Kidney (tissue), 14 donors: Measurements from ENCODE around the gene HSD17B12. TPM values are rescaled to one million over a fixed set of nuclear protein-coding genes. Genes with fewer than 3 reads are reported as not detected.

Experiments
- DNase-seq, 5 donors: peaks; one replicate each; pipeline ENCODE4 v3.0.0-alpha.2; 2013 to 2020
- FAIRE-seq: peaks from 2 replicates; lab custom pipeline; 2012; peaks lifted over from hg19 to GRCh38; lab: Jason Lieb, UNC
- H3K27ac ChIP-seq, 2 donors: one replicate each; pipeline ENCODE4 v1.7.0; 2013; ENCODE audit warnings: low read depth in 2 of 2, low read length in 2 of 2, inconsistent platforms in 1 of 2
- H3K27me3 ChIP-seq: one replicate; pipeline ENCODE4 v1.7.1; 2013; ENCODE audit warnings: low read length, inconsistent platforms; ENCODE audit not compliant: control insufficient read depth, insufficient read depth
- H3K36me3 ChIP-seq, 3 donors: one replicate each; pipeline versions ENCODE4 v1.7.0 to v1.7.1; 2013; ENCODE audit warnings: low read length in 3 of 3, control low read depth in 1 of 3, inconsistent platforms in 1 of 3; ENCODE audit not compliant: insufficient read depth in 3 of 3, control insufficient read depth in 2 of 3
- H3K4me1 ChIP-seq, 3 donors: one replicate each; pipeline versions ENCODE4 v1.7.0 to v1.7.1; 2013; ENCODE audit warnings: low read length in 3 of 3, inconsistent platforms in 1 of 3, low read depth in 1 of 3; ENCODE audit not compliant: control insufficient read depth in 2 of 3, insufficient read depth in 2 of 3
- H3K4me3 ChIP-seq, 3 donors: one replicate each; pipeline versions ENCODE4 v1.7.0 to v1.8.1; 2013; ENCODE audit warnings: low read length in 3 of 3, control low read depth in 1 of 3, inconsistent platforms in 1 of 3
- H3K9ac ChIP-seq, 3 donors: one replicate each; pipeline versions ENCODE4 v1.7.0 to v1.7.1; 2013; ENCODE audit warnings: low read length in 3 of 3, control low read depth in 1 of 3, inconsistent platforms in 1 of 3
- H3K9me3 ChIP-seq, 3 donors: one replicate each; pipeline versions ENCODE4 v1.7.0 to v1.7.1; 2013; ENCODE audit warnings: low read length in 3 of 3, control low read depth in 1 of 3, inconsistent platforms in 1 of 3; ENCODE audit not compliant: control insufficient read depth in 2 of 3, insufficient read depth in 1 of 3
- intact Hi-C: fragments of 100-400 bp; cut with DNase I; formaldehyde crosslinking; loops from one replicate; pipeline ENCODE4 v1.11.1; 2022
- polyA plus RNA-seq: library from polyadenylated mRNA; stranded (reverse); fragments of 350-450 nt; fragmentation: Illumina TruSeq; extraction: RNeasy Lipid Tissue Mini Kit (QIAGEN cat#74804); gene quantifications from one replicate; pipeline ENCODE4 v1.2.3, GENCODE V29; 2014; ENCODE audit warnings: low read depth, low replicate concordance; ENCODE audit not compliant: insufficient read depth
- total RNA-seq: library from RNA; stranded (reverse); fragmentation: NEBNext Ultra II Directional; extraction: Animal tissue kit (Norgen Biotek cat#: 25700); gene quantifications from one replicate; pipeline ENCODE4 v1.2.1, GENCODE V29; 2021
- TF ChIP-seq, protein P1 (sequence below): IDR thresholded peaks from 3 replicates; pipeline ENCODE4 v1.5.1; 2012; ENCODE audit warnings: mild to moderate bottlenecking, moderate library complexity, borderline replicate concordance; ENCODE audit not compliant: insufficient read depth; ENCODE audit errors: extremely low read depth
- donor health status: control.
- donor health status: control.
- donor health status: control.
- donor health status: control.
- donor health status: control.
- donor health status: DM: yes; HTN: yes; CAD: no.
- donor health status: Normal renal cell carcinoma (clear cell type).

Gene HSD17B12
- total and polyA plus RNA-seq, 2 donors from 2014 or later = 76.9 to 100 TPM

DNA sequence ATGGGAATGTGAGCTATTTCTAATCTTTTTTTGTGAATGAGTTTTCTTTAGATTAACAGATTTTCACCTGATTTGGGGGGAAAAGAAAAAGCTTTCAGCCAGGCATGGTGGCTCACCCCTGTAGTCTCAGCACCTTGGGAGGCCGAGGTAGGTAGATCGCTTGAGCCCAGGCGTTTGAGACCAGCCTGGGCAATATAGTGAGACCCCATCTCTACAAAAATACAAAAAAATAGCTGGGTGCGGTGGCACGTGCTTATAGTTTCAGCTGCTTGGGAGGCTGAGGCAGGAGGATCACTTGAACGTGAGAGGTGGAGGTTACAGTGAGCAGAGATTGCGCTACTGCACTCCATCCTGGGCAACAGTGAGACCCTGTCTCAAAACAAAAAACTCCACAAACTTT is 92.2 kb downstream of the HSD17B12 start:
- intact Hi-C loops = no loop called here
- no peak for DNase-seq
- Histone ChIP-seq H3K9me3 (no peaks in the 10 kb centered on the region), H3K27ac (no peak overlapping the region), H3K4me3 (no peak overlapping the region), H3K9ac (no peak overlapping the region), H3K27me3 (no peaks in the 10 kb centered on the region), H3K36me3 (peaks cover 0 to 2% (median 0%) of the 10 kb centered on the region in 3 donors), H3K4me1 (no peaks in the 10 kb centered on the region)
- TF ChIP-seq, protein P1, sequence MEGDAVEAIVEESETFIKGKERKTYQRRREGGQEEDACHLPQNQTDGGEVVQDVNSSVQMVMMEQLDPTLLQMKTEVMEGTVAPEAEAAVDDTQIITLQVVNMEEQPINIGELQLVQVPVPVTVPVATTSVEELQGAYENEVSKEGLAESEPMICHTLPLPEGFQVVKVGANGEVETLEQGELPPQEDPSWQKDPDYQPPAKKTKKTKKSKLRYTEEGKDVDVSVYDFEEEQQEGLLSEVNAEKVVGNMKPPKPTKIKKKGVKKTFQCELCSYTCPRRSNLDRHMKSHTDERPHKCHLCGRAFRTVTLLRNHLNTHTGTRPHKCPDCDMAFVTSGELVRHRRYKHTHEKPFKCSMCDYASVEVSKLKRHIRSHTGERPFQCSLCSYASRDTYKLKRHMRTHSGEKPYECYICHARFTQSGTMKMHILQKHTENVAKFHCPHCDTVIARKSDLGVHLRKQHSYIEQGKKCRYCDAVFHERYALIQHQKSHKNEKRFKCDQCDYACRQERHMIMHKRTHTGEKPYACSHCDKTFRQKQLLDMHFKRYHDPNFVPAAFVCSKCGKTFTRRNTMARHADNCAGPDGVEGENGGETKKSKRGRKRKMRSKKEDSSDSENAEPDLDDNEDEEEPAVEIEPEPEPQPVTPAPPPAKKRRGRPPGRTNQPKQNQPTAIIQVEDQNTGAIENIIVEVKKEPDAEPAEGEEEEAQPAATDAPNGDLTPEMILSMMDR = no peak
- FAIRE-seq = no peak

DNA sequence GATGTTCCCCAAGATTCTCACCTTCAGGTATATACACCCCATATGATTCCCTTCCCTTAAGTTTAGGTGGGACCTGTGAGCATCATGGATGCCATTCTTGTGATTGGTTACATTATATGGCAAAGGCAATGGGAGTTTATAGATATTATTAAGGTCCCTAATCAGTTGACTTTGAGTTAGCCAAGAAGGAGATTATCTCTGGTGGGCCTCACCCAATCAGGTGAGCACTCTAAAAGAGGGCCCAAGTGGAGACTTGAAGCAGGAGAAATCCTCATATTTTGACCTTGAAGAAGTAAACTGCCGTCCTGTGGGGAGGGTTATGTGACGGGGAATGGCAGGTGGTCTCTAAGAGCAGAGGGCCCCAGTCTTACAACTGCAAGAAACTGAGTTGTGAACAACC is 94.2 kb downstream of the HSD17B12 start:
- DNase-seq (no peak), FAIRE-seq (no peak)
- Histone ChIP-seq H3K4me3 (no peak overlapping the region), H3K27me3 (no peaks in the 10 kb centered on the region), H3K36me3 (peaks cover 0 to 2% (median 0%) of the 10 kb centered on the region in 3 donors), H3K27ac (no peak overlapping the region), H3K4me1 (no peaks in the 10 kb centered on the region), H3K9me3 (no peaks in the 10 kb centered on the region), H3K9ac (no peak overlapping the region)
- intact Hi-C loops = no loop called here
- TF ChIP-seq, protein P1 = no peak

DNA sequence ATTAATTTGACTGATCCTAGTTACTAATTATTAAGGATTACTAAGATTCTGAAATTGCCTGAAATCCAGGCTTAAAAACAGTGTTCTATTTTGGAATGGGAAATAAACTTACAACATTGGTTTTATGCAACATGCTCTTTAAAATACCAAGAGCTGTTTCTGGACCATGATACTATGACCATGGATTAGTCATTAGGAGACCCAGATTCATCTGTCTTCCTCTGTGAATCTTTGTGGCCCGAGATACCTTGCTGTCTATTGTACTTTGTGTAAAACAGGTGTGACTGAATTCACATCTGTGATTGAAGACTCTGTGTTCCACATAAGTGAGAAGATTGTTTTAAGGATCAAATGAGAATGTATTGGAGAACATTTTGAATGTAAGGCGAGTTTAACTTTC is 98.8 kb downstream of the HSD17B12 start:
- TF ChIP-seq, protein P1 = no peak
- Histone ChIP-seq H3K27ac (no peak overlapping the region), H3K36me3 (peaks cover 0 to 2% (median 0%) of the 10 kb centered on the region in 3 donors), H3K9me3 (peaks cover 0 to 2% (median 0%) of the 10 kb centered on the region in 3 donors), H3K27me3 (no peaks in the 10 kb centered on the region), H3K9ac (no peak overlapping the region), H3K4me1 (no peaks in the 10 kb centered on the region), H3K4me3 (no peak overlapping the region)
- intact Hi-C loops = no loop called here
- FAIRE-seq (no peak), DNase-seq (no peak)

DNA sequence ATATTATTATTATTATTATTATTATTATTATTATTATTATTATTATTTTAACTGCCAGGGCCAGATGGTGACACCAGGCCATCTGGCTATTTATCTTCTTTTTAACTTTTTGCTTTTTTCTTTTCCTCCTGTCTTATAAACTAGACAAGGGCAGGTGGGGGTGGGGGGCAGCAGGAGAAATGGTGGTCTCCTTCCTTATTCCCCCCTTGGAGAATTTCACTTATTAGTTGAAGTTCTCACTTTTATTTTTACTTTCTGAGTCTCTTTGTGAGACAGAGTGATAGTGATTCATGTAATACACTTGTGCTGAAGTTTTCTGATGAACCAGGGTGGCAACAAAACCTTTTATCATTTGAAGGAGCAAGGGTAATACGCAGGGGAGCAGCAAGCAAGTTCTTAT is 103.8 kb downstream of the HSD17B12 start:
- Histone ChIP-seq H3K9ac (no peak overlapping the region), H3K36me3 (no peaks in the 10 kb centered on the region), H3K27ac (no peak overlapping the region), H3K9me3 (peaks cover 0 to 5% (median 0%) of the 10 kb centered on the region in 3 donors), H3K4me1 (no peaks in the 10 kb centered on the region), H3K27me3 (no peaks in the 10 kb centered on the region), H3K4me3 (no peak overlapping the region)
- FAIRE-seq (no peak), DNase-seq (no peak)
- TF ChIP-seq, protein P1 = no peak
- intact Hi-C loops = no loop called here
